Motor neuron (in vitro differentiated cells): Measurements from ENCODE around the gene COPG2. TPM values are rescaled to one million over a fixed set of nuclear protein-coding genes. Genes with fewer than 3 reads are reported as not detected.

ENCODE experiments used
- ATAC-seq, 8 experiments: fragments of 200-7000 bp; cut with Tn5 transposase; replicated peaks in 6 of 8; 2 replicates each; pipeline ENCODE4 v1.8.0; 2021; ENCODE audit warnings: mild to moderate bottlenecking in 8 of 8, moderate library complexity in 8 of 8
- H3K27ac ChIP-seq, 2 donors: fragments of 250-450 bp; sonication (Bioruptor Pico); 2 replicates each; pipeline ENCODE4 v1.9.0; 2021; ENCODE audit warnings: antibody characterized with exemption in 2 of 2, mild to moderate bottlenecking in 2 of 2, moderate library complexity in 1 of 2
- H3K4me1 ChIP-seq, 2 donors: fragments of 250-450 bp; sonication (Bioruptor Pico); replicated peaks in 1 of 2; 2 replicates each; pipeline ENCODE4 v1.6.1; 2021; ENCODE audit warnings: antibody characterized with exemption in 2 of 2, mild to moderate bottlenecking in 2 of 2, moderate library complexity in 1 of 2
- H3K4me3 ChIP-seq, 5 donors: fragments of 250-450 bp; sonication (Bioruptor Pico); 2 replicates each; pipeline ENCODE4 v1.9.0; 2021; ENCODE audit warnings: antibody characterized with exemption in 5 of 5, mild to moderate bottlenecking in 5 of 5, moderate library complexity in 4 of 5
- WGBS, 10 experiments: fragments of 450-650 bp; shearing (Covaris generic); methylation state at CpG; one replicate each; pipeline ENCODE4 v1.0.0; 2022; 5-methylcytosine and 5-hydroxymethylcytosine counted together
- in situ Hi-C, 9 experiments: fragments of 400-800 bp; cut with MboI; loops; one replicate each; pipeline ENCODE4 v1.15.0; 2021; ENCODE audit warnings: low sequenced_read_pairs in 9 of 9, low pct_unique_long_range_greater_than_20kb in 2 of 9; ENCODE audit not compliant: unreplicated experiment in 9 of 9
- total RNA-seq, 8 experiments: library from RNA; unstranded; fragments of 300-600 nt; gene quantifications; 2 replicates each; pipeline versions ENCODE4 v1.2.3 to v1.2.4, GENCODE V29; 2022

COPG2 gene
- total RNA-seq, 8 experiments from 2014 or later = 14.5 to 43.3 (median 31.3) TPM

GRCh38 chr7:130505753-130506152 lies 162.8 kb downstream of the COPG2 start:
- in situ Hi-C loops = loop anchor here in 1 of 9 experiments (25.0 kb wide), 1 partner anchor 418 kb away; no protein-coding TSS in a partner anchor
- no peak overlapping the region for H3K27ac ChIP-seq
- ATAC-seq = no peak

GRCh38 chr7:130500910-130501309 lies 167.6 kb downstream of the COPG2 start:
- Histone ChIP-seq H3K27ac (no peak overlapping the region), H3K4me3 (no peak overlapping the region), H3K4me1 (no peaks in the 10 kb centered on the region)
- in situ Hi-C loops = loop anchor here in 1 of 9 experiments (25.0 kb wide), 1 partner anchor 414 kb away; no protein-coding TSS in a partner anchor
- 83 to 100% (median 100%) methylated on average over 1 to 2 of the region's 2 CpGs; no CpG with 5 or more reads in 6 of the 10 experiments for WGBS, 10 experiments
- no peak for ATAC-seq

More at GRCh38 chr7:130505753-130506152, 162.8 kb downstream of the COPG2 start:
- H3K4me1 ChIP-seq = no peaks in the 10 kb centered on the region
- no peak overlapping the region for H3K4me3 ChIP-seq

- Histone ChIP-seq H3K4me3 (no peak overlapping the region), H3K27ac (no peak overlapping the region), H3K4me1 (peaks cover 0 to under 1% of the 10 kb centered on the region in 2 donors)
- in situ Hi-C loops = loop anchor here in 1 of 9 experiments (25.0 kb wide), 1 partner anchor 413 kb away; no protein-coding TSS in a partner anchor
- no peak for ATAC-seq
- WGBS, 10 experiments = 40 to 100% (median 84%) methylated on average over 1 to 6 of the region's 8 CpGs; no CpG with 5 or more reads in 2 of the 10 experiments
These were observed 168.1 kb downstream of the COPG2 start for GRCh38 chr7:130500463-130500862.

GRCh38 chr7:130494431-130494858 lies 174.1 kb downstream of the COPG2 start:
- ATAC-seq = no peak
- H3K4me1 ChIP-seq = peaks cover 3 to 14% of the 10 kb centered on the region in 2 donors
- H3K27ac ChIP-seq = no peak overlapping the region
- H3K4me3 ChIP-seq = peak overlapping the region; percentile 48 to 63 (median 58)
- WGBS, 10 experiments = 14 to 100% (median 80%) methylated on average over 1 of the region's 2 CpGs; no CpG with 5 or more reads in 3 of the 10 experiments
- in situ Hi-C loops = loop anchor here in 2 of 9 experiments (25.0 kb wide), 2 partner anchors 207 to 282 kb away; partner anchors contain the start of genes CPA4 (in 1 of the 2), SSMEM1 (in 1 of the 2) and TMEM209 (in 1 of the 2)

GRCh38 chr7:130493275-130493873 lies 175.2 kb downstream of the COPG2 start:
- in situ Hi-C loops = loop anchor here in 2 of 9 experiments (25.0 kb wide), 2 partner anchors 206 to 281 kb away; partner anchors contain the start of genes CPA4 (in 1 of the 2), SSMEM1 (in 1 of the 2) and TMEM209 (in 1 of the 2)
- peak overlapping the region; percentile 48 to 63 (median 58) for H3K4me3 ChIP-seq
- ATAC-seq = no peak

GRCh38 chr7:130492523-130493274 lies 175.8 kb downstream of the COPG2 start:
- Histone ChIP-seq H3K27ac (peak overlapping the region; percentile 76 to 77), H3K4me1 (peaks cover 8 to 20% of the 10 kb centered on the region in 2 donors), H3K4me3 (peak overlapping the region; percentile 48 to 63 (median 58))
- WGBS, 10 experiments = 34 to 72% (median 56%) methylated on average over 5 to 23 of the region's 50 CpGs; no CpG with 5 or more reads in 2 of the 10 experiments
- in situ Hi-C loops = loop anchor here in 2 of 9 experiments (25.0 kb wide), 2 partner anchors 205 to 280 kb away; partner anchors contain the start of genes CPA4 (in 1 of the 2), SSMEM1 (in 1 of the 2) and TMEM209 (in 1 of the 2)
- ATAC-seq = no peak

More at GRCh38 chr7:130493275-130493873, 175.2 kb downstream of the COPG2 start:
- Histone ChIP-seq H3K4me1 (peaks cover 8 to 20% of the 10 kb centered on the region in 2 donors), H3K27ac (peak overlapping the region in 1 of 2 donors; percentile 36)
- WGBS, 10 experiments = 20 to 70% (median 59%) methylated on average over 1 to 11 of the region's 13 CpGs

- H3K4me3 ChIP-seq = peak within 1 kb of the TSS; percentile 48 to 63 (median 58)
- H3K27ac ChIP-seq = peak within 1 kb of the TSS; percentile 76 to 77
- 47 to 50% methylated on average over 2 to 6 of the region's 71 CpGs; no CpG with 5 or more reads in 8 of the 10 experiments for WGBS, 10 experiments
- ATAC-seq = peak; percentile 21 to 76 (median 70)
- peaks cover 8 to 25% of the 10 kb centered on the region in 2 donors for H3K4me1 ChIP-seq
- in situ Hi-C loops = loop anchor here in 2 of 9 experiments (25.0 kb wide), 2 partner anchors 205 to 280 kb away; partner anchors contain the start of genes CPA4 (in 1 of the 2), SSMEM1 (in 1 of the 2) and TMEM209 (in 1 of the 2)
These were observed 176.6 kb downstream of the COPG2 start, which contains the start of gene MEST for GRCh38 chr7:130491841-130492522. MEST (plus strand) TSS chr7:130492085; CDS start chr7:130492314, 229 bp downstream.

GRCh38 chr7:130490888-130491804 lies 177.4 kb downstream of the COPG2 start:
- in situ Hi-C loops = loop anchor here in 2 of 9 experiments (25.0 kb wide), 2 partner anchors 204 to 279 kb away; partner anchors contain the start of genes CPA4 (in 1 of the 2), SSMEM1 (in 1 of the 2) and TMEM209 (in 1 of the 2)

GRCh38 chr7:130490311-130490791 lies 178.2 kb downstream of the COPG2 start:
- ATAC-seq = peak in 3 of 8 experiments; percentile 18 to 21 (median 18)
- Histone ChIP-seq H3K27ac (peak overlapping the region; percentile 76 to 77), H3K4me3 (peak overlapping the region; percentile 48 to 63 (median 58)), H3K4me1 (peaks cover 8 to 30% of the 10 kb centered on the region in 2 donors)
- WGBS, 10 experiments = 25 to 98% (median 60%) methylated on average over 3 to 19 of the region's 21 CpGs; no CpG with 5 or more reads in 2 of the 10 experiments
- in situ Hi-C loops = loop anchor here in 2 of 9 experiments (25.0 kb wide), 2 partner anchors 203 to 278 kb away; partner anchors contain the start of genes CPA4 (in 1 of the 2), SSMEM1 (in 1 of the 2) and TMEM209 (in 1 of the 2)

More at GRCh38 chr7:130490888-130491804, 177.4 kb downstream of the COPG2 start:
- H3K27ac ChIP-seq = peak overlapping the region; percentile 76 to 77
- H3K4me3 ChIP-seq = peak overlapping the region; percentile 48 to 63 (median 58)
- H3K4me1 ChIP-seq = peaks cover 8 to 31% of the 10 kb centered on the region in 2 donors
- WGBS, 10 experiments = 23 to 82% (median 57%) methylated on average over 3 to 22 of the region's 62 CpGs; no CpG with 5 or more reads in 3 of the 10 experiments
- ATAC-seq = peak; percentile 54 to 78 (median 74)

- ATAC-seq = no peak
- peak overlapping the region in 1 of 2 donors; percentile 77 for H3K27ac ChIP-seq
- peaks cover 8 to 28% of the 10 kb centered on the region in 2 donors for H3K4me1 ChIP-seq
- H3K4me3 ChIP-seq = peak overlapping the region in 1 of 5 donors; percentile 55
- 61 to 81% (median 79%) methylated on average over 3 to 9 of the region's 10 CpGs; no CpG with 5 or more reads in 4 of the 10 experiments for WGBS, 10 experiments
- in situ Hi-C loops = loop anchor here in 2 of 9 experiments (25.0 kb wide), 2 partner anchors 202 to 277 kb away; partner anchors contain the start of genes CPA4 (in 1 of the 2), SSMEM1 (in 1 of the 2) and TMEM209 (in 1 of the 2)
These were observed 179.2 kb downstream of the COPG2 start for GRCh38 chr7:130489140-130489983.
